NOMO-1 (cell line): ENCODE measurements around the gene COL15A1.
"Not testable (repeated sequence)": the region's sequence is repeated elsewhere in the genome, so short reads cannot be mapped to it uniquely, and the experiment has no call there.

Source experiments
- DNase-seq, 2 experiments: peaks; one replicate each; lab custom pipeline; 2025; ENCODE audit not compliant: unreplicated experiment in 2 of 2; lab: John Stamatoyannopoulos, UW

Gene COL15A1

GRCh38 chr9:98943682-98944056 is at the start of gene COL15A1:
Gene COL15A1, plus strand, starts transcription at chr9:98943907. Its CDS starts 155 bp downstream, at chr9:98944062.
- DNase-seq = no peak

DNA sequence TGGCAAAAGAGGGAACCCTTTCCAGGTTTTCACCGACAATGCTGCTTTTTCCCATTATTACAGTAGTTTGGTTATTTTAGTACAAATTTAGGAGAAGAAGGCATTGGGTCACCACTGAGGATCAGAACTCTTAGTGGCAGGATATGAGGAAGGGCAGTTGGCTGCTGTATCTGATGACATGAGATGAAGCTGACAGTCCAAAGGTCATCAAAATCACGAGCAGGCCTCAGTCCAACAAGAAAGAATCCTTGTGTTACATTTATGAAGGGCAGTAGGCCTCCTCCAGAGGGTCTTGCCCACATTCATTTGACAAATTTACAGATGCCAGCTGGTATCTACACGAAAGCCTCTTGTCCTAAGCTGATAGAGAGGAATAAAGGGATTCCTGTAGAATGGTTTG is 49.5 kb upstream of the COL15A1 start:
- DNase-seq = no peak

- DNase-seq = no peak
Measured at GRCh38 chr9:98894761-98895160, 48.9 kb upstream of the COL15A1 start.

- DNase-seq = peak in 1 of 2 experiments; percentile 36
Measured at GRCh38 chr9:98896632-98897031, 47.1 kb upstream of the COL15A1 start.

- no peak for DNase-seq
Measured at GRCh38 chr9:98897745-98898144, 46.0 kb upstream of the COL15A1 start.

DNA sequence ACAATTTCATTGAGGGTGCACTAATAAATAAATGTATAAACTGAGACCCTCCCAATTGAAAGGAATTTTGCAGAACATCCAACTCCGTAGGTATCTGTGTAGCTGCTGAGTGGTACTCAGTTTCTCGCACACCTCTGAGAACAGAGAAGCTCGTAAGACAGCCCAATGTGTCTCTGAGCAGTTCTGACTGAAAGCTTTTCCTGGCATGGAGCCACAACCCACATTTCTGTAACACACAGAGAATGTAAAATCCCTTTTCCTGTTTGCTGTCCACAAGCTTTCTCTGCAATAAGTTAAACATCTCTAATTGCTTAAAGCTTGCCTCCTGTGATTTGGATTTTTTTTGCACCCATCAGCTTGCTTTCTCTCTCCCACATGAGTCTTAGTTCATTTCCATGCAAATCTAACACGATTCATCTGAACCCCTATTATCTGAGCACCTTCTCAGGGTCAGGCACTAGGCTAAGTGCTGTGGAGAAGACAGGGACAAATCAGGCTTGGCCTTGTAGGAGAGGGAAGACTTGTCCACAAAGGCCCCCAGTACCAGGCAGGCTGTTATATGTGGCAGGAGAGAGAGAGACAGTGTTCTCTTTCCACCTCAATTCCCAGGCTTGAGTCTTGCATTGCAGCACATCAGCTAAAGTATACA is 44.2 kb upstream of the COL15A1 start:
- no peak for DNase-seq

GRCh38 chr9:98900244-98900643 is 43.5 kb upstream of the COL15A1 start:
- DNase-seq = no peak

DNA sequence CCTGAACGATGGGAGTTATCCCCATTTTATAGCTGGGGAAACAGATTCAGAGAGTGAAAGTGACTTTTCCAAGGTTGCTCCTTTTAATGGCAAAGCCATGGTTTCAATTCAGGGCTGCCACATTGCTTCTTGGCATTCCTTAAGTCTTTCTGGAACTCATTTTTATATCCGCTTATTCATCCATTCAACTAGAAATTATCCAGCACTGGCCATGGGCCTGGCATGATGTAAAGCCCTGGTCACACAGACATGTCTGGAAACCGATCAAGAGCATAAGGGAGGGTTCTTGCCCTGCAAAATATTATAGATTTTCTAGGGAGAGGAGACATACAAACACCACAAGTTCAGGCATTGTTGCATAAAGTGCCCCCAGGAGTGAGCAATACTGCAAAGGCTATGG is 43.0 kb upstream of the COL15A1 start:
- DNase-seq = no peak

GRCh38 chr9:98901843-98902242 is 41.9 kb upstream of the COL15A1 start:
- not testable (repeated sequence) for DNase-seq

GRCh38 chr9:98902516-98902915 is 41.2 kb upstream of the COL15A1 start:
- DNase-seq = no peak

- DNase-seq = no peak
Measured at GRCh38 chr9:98902925-98903324, 40.8 kb upstream of the COL15A1 start.

DNA sequence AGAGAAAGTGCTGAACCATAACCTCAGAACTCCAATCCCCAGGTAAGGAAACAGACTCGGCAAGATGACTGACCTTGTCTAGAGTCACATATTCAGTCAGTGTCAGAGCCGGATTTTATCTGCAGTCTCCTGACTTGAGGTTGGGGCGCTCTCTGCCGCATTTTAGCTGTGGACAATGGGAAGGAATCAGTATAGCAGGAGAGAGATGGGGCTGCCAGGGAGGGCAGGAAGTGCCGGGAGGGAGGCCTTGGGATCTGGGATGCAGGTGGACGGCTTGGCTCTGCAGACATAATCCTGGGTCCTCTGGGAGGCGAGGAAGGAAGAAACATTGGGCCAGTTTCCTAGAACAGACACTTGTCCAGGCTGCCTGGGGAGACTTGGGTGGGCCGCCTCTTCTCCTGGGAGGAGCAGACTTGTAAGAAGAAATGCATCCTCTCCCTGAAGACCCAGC is 39.7 kb upstream of the COL15A1 start:
- no peak for DNase-seq

DNA sequence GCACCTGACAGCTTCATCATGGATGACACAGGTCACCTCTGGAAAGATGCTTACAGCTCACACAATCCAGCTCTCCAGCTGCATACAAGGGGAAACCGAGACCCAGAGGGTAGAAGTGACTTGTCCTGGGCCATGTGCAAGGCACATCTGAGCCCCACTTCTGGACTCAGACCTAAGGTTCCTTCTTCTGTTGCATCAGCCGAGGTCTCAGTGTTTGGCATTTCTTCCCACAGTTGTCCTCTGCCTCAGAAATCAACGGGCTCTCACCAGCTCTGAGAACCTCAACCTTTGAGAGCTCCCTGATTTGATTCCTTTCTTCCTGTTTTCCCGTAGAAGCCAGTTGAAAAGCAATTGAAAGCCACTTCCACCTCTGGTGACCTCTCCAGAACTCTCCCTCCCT is 38.7 kb upstream of the COL15A1 start:
- no peak for DNase-seq

DNA sequence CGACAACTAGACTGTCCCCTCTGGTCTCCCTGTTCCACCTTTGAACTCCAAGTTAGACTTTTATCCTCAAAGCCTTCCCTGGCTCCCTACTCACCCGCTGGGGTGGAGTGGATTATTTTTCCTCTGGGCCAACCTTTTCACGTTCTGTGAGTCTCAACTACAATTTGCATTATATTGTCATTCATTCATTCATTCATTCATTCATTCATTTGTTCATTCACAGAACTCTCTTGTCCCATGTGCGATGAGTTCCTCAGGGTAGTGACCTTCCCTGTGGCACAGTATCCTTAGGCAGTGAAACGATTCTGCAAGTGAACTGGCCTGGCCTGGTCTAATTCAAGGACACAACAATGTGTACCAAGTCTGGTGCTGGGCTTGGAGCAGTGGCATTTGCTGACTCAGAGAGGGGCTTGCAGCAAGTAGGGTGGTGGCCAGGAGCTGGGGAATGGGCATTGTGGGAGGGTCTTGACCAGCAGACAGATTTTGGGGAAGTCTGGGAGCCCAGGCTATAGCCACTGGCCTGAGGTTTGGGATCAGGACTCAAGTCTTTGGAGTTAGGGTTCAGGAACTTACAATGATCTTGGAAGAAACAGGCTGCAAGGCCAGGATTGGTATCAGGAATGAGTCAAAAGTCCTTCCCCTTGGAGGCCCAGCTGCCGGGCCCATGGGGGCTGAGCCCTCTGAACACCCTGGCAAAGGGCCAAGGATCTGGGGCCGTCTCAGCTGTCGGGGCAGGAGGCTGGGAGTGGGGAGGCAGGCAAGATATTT is 37.2 kb upstream of the COL15A1 start:
- DNase-seq = no peak

DNA sequence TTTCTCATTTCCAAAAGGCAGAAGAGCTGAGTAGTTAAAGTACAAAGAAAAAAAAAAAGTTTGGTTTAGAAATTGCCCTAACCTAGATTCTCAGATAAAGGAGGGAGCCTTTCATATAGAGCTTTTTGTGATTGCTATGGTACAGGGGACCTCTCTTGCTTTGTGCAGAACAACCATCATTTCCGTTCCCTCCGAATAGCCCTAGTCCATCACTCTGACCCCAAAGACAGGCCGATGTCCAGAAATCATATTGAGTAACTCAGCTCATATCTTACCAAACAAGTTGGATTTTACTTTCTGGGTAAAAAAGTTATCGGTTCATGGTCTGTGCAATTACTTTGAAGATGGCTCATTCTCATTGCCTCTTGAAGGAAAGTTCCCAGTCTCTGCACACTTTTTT is 36.7 kb upstream of the COL15A1 start:
- DNase-seq = no peak

- DNase-seq = no peak
Measured at GRCh38 chr9:98908897-98909634, 34.6 kb upstream of the COL15A1 start.

DNA sequence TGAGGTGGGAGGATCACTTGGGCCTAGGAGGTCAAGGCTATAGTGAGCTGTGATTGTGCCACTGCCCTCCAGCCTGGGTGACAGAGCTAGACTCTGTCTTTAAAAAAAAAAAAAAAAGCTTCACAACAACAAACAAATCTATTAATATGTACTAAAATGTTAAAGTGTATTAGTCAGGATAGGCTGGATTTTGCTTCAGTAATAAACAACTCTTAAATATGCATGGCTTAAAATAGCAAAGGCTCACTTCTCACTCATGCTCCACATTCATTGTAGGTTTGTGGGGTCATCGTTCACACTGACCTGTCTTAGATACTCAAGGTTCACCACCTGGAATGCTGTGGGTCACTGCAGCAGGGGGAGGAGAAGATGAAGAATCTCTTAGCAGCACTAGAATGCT is 33.8 kb upstream of the COL15A1 start:
- no peak for DNase-seq

GRCh38 chr9:98911042-98911441 is 32.7 kb upstream of the COL15A1 start:
- DNase-seq = no peak

GRCh38 chr9:98911738-98912137 is 32.0 kb upstream of the COL15A1 start:
- DNase-seq = not testable (repeated sequence)

- DNase-seq = no peak
Measured at GRCh38 chr9:98912450-98912849, 31.3 kb upstream of the COL15A1 start.

- DNase-seq = no peak
Measured at GRCh38 chr9:98913044-98913443, 30.7 kb upstream of the COL15A1 start.

GRCh38 chr9:98913705-98914104 is 30.0 kb upstream of the COL15A1 start:
- DNase-seq = no peak
